T-helper 2 cell treated with Interferon-gamma antibody and Interleukin-4, amounts not matched to agents 5 μg/mL and 100 μg/mL, for 36 hours (primary cell): ENCODE data around the gene GDF10.

Source experiments
- DNase-seq: peaks from one replicate; pipeline ENCODE4 v3.0.0; 2021; ENCODE audit warnings: low spot score
- H3K27ac Mint-ChIP-seq: one replicate; pipeline ENCODE4 v1.8.0; 2021; ENCODE audit warnings: mild to moderate bottlenecking, mixed read lengths
- H3K27me3 Mint-ChIP-seq: one replicate; pipeline ENCODE4 v1.8.0; 2021; ENCODE audit warnings: low read depth, mixed read lengths
- H3K36me3 Mint-ChIP-seq: one replicate; pipeline ENCODE4 v1.8.0; 2021; ENCODE audit warnings: low read depth, mixed read lengths
- H3K4me1 Mint-ChIP-seq: one replicate; pipeline ENCODE4 v1.8.0; 2021; ENCODE audit warnings: low read depth, mixed read lengths
- H3K4me3 Mint-ChIP-seq: one replicate; pipeline ENCODE4 v1.8.0; 2022; ENCODE audit warnings: mild to moderate bottlenecking, moderate library complexity, mixed read lengths
- H3K9me3 Mint-ChIP-seq: one replicate; pipeline ENCODE4 v1.8.0; 2021; ENCODE audit warnings: mixed read lengths

The GDF10 gene

GRCh38 chr10:47333532-47333931 lies 33.5 kb downstream of the GDF10 start:
- H3K36me3 Mint-ChIP-seq, result no peaks in the 10 kb centered on the region
- H3K4me3 Mint-ChIP-seq, result no peak overlapping the region
- DNase-seq, result no peak
- no peaks in the 10 kb centered on the region for H3K4me1 Mint-ChIP-seq
- no peaks in the 10 kb centered on the region for H3K9me3 Mint-ChIP-seq
- H3K27ac Mint-ChIP-seq, result no peak overlapping the region
- H3K27me3 Mint-ChIP-seq, result peaks cover 22% of the 10 kb centered on the region

GRCh38 chr10:47334466-47335295 lies 34.7 kb downstream of the GDF10 start:
- Mint-ChIP-seq H3K27me3 (peaks cover 30% of the 10 kb centered on the region), H3K9me3 (no peaks in the 10 kb centered on the region), H3K4me1 (no peaks in the 10 kb centered on the region), H3K36me3 (no peaks in the 10 kb centered on the region), H3K4me3 (no peak overlapping the region), H3K27ac (no peak overlapping the region)
- no peak for DNase-seq

DNA sequence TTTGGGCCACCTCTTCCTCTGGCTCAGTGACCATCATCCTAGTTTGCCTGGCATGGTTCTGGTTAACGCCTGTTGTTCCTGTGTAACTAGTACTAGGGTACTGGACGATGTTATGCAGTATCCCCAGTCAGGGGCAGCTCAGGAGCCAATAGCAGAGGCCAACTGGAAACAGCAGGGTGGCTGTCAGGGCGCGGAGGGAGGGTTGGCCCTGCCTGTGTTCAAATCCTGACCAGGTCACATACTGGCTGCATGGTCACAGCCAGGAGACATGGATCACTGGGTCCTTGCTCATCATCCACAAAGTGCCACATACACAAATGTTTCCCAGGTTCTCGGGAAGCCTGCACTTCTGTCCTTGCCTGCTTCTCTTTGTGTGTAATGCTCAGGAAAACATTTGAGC lies 35.9 kb downstream of the GDF10 start:
- no peaks in the 10 kb centered on the region for H3K36me3 Mint-ChIP-seq
- no peaks in the 10 kb centered on the region for H3K4me1 Mint-ChIP-seq
- peaks cover 35% of the 10 kb centered on the region for H3K27me3 Mint-ChIP-seq
- no peak overlapping the region for H3K4me3 Mint-ChIP-seq
- H3K9me3 Mint-ChIP-seq, result no peaks in the 10 kb centered on the region
- no peak overlapping the region for H3K27ac Mint-ChIP-seq
- DNase-seq, result no peak

DNA sequence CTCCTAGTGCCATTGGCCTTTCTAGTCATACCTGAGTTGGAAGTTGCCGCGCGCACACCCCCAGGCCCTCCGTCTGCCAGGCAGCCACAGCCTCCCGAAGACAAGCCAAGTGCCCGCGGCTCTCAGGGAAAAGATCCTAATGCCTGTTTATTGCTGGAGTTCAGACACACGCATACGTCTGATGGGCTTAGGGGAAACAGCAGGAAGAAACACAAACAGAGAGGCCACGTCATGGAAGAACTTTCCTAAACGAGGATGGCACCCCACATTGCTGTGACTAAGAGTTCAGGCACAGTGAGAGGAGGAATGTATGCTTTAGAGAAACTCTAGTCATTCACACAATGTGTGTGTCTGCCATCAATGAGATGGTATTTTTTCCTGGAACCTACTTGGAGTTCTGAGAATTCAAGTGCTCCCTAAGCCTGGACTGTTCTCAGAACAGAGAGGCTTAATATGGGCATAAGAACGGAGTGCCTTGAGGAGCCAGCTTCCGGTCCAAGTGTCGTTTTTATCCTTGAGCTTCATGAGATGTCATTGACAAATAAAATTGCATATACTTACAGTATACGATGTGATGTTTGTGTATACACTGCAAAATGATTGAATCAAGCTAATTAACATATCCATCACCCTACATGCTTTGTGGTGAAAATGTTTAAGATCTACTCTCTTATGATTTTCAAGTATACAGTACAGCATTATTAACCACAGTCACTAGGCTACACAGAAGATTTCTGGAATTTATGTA lies 36.6 kb downstream of the GDF10 start:
- H3K36me3 Mint-ChIP-seq, result no peaks in the 10 kb centered on the region
- no peaks in the 10 kb centered on the region for H3K4me1 Mint-ChIP-seq
- H3K27me3 Mint-ChIP-seq, result peaks cover 35% of the 10 kb centered on the region
- no peaks in the 10 kb centered on the region for H3K9me3 Mint-ChIP-seq
- DNase-seq, result no peak
- peak overlapping the region; percentile 28 for H3K27ac Mint-ChIP-seq
- H3K4me3 Mint-ChIP-seq, result no peak overlapping the region

GRCh38 chr10:47337310-47337709 lies 37.3 kb downstream of the GDF10 start:
- Mint-ChIP-seq H3K27me3 (peaks cover 35% of the 10 kb centered on the region), H3K36me3 (no peaks in the 10 kb centered on the region), H3K9me3 (no peaks in the 10 kb centered on the region), H3K4me1 (no peaks in the 10 kb centered on the region), H3K27ac (no peak overlapping the region), H3K4me3 (no peak overlapping the region)
- no peak for DNase-seq

DNA sequence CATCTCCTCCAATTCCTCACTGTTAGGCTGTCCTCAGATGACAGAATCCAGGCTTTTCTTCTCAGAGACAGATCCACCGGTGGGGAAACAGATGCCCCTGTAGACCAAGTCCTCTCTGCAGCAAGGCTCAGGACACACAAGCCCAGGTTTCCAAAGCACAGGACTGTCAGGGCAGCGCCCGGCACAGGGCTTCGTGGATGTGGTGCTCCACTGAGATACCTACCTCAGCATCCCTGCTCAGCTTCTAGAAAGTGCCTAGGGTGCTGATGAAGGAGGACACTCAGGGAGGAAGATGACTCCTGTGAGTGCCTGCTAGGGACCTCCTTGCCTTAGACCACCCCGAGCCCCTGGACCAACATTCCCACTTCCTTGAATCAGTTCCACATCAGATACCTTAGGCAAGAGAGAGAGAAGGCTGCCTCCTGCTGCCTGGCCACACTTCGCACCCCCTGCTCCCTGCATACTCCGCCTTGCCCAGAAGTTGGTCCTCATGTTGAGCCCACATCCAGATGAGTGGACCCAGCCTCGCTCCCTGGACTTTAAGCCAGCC lies 39.3 kb downstream of the GDF10 start:
- Mint-ChIP-seq H3K27me3 (peaks cover 33% of the 10 kb centered on the region), H3K4me3 (no peak overlapping the region), H3K9me3 (no peaks in the 10 kb centered on the region), H3K4me1 (no peaks in the 10 kb centered on the region), H3K27ac (no peak overlapping the region), H3K36me3 (no peaks in the 10 kb centered on the region)
- no peak for DNase-seq

DNA sequence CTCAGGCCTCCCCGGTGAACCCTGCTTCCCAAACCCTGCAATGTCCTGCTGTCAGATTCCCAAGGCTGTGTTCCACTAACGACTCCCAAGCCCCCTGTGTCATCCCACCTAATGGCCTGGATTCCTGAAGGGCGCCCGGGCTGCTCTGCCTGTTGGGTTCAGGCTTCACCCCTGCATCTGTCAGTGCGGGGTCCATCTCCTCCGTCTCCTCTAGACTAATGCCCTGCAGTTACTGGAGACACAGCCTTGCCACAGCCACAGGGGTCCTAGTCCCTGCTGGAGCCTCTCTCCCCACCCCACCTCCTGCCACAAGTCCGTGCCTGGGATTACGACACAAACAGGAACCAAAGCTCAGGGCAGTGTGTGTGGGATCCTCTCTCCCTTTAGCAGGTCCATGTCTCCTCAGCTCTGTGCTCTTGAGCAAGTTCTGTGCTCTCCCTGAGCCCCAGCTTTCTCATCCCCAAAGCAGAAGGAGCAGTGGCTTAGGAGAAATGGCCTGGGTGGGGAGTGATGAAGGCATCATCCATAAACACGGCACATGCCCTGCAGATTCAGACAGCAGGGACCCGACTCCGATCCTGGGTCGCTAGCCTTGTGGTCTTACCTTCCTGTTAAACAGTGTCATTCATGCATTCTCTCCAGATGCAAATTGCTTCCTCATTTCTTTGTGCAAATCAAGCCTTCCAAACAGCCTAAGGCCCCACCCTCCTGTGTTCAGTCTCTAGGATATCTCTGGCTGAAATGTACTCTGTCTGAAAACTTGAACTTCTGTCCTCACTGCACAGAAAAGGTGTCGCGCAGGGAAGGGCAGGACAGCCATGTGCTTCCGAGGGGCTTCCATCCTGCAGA lies 40.0 kb downstream of the GDF10 start:
- DNase-seq, result no peak
- H3K36me3 Mint-ChIP-seq, result no peaks in the 10 kb centered on the region
- no peak overlapping the region for H3K27ac Mint-ChIP-seq
- H3K27me3 Mint-ChIP-seq, result peaks cover 29% of the 10 kb centered on the region
- H3K9me3 Mint-ChIP-seq, result no peaks in the 10 kb centered on the region
- no peak overlapping the region for H3K4me3 Mint-ChIP-seq
- no peaks in the 10 kb centered on the region for H3K4me1 Mint-ChIP-seq

- H3K9me3 Mint-ChIP-seq, result no peaks in the 10 kb centered on the region
- no peaks in the 10 kb centered on the region for H3K36me3 Mint-ChIP-seq
- peaks cover 30% of the 10 kb centered on the region for H3K27me3 Mint-ChIP-seq
- no peak overlapping the region for H3K4me3 Mint-ChIP-seq
- DNase-seq, result peak; percentile 53
- H3K4me1 Mint-ChIP-seq, result no peaks in the 10 kb centered on the region
- no peak overlapping the region for H3K27ac Mint-ChIP-seq
Measured at GRCh38 chr10:47340608-47341170, 40.7 kb downstream of the GDF10 start.

DNA sequence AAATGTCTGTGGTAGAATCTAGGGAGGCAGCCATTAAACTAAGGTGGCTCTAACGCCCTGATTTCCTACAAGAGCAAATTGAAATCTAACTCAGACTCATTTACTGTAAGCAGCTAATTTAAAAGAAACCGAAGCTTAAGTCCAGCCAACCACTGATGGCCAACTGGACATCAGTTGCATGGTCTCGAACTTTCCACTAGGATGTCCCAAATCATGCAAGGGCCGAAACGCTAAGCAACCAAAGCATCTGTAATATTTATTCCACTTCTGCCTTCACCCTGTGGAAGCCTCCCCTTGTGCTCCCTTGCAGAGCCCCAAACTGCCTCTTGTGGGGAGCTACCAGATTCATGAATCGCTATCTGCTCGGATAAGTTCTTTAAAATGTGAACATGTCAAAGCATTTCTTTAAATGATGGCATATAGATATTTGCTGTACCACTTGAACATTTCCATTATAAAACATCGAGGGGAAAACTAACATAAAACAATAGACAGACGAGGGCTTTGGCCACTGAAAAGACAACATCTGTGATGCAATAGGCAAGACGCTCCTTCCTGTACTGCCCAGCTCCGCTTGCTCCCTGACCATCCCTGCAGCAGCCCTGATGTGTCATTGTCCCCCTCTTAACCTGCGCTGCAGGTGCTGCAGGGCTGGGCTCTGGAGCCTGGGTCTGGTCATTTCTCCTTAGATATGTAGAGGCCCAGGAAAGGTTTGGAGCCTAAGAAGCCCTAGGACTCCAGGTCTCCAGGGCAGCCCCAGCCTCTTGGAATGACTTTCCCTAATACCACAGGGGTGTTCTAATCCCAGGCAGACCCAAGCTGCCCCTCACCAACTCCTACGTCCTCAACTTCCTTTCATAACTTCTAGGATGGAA lies 45.2 kb downstream of the GDF10 start:
- no peak overlapping the region for H3K27ac Mint-ChIP-seq
- no peak overlapping the region for H3K4me3 Mint-ChIP-seq
- H3K9me3 Mint-ChIP-seq, result no peaks in the 10 kb centered on the region
- no peaks in the 10 kb centered on the region for H3K4me1 Mint-ChIP-seq
- DNase-seq, result no peak
- peaks cover 8% of the 10 kb centered on the region for H3K27me3 Mint-ChIP-seq
- no peaks in the 10 kb centered on the region for H3K36me3 Mint-ChIP-seq

GRCh38 chr10:47346581-47347302 lies 46.7 kb downstream of the GDF10 start:
- Mint-ChIP-seq H3K27me3 (peaks cover 6% of the 10 kb centered on the region), H3K36me3 (no peaks in the 10 kb centered on the region)

DNA sequence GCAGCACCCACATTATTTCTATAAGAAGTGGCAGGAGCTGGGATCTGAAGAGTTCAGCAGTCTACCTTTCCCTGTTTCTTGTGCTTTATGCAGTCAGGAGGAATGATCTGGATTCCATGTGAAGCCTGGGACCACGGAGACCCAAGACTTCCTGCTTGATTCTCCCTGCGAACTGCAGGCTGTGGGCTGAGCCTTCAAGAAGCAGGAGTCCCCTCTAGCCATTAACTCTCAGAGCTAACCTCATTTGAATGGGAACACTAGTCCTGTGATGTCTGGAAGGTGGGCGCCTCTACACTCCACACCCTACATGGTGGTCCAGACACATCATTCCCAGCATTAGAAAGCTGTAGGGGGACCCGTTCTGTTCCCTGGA lies 47.3 kb downstream of the GDF10 start:
- no peak for DNase-seq
- no peak overlapping the region for H3K4me3 Mint-ChIP-seq
- no peaks in the 10 kb centered on the region for H3K36me3 Mint-ChIP-seq
- peaks cover 6% of the 10 kb centered on the region for H3K27me3 Mint-ChIP-seq
- no peak overlapping the region for H3K27ac Mint-ChIP-seq
- H3K4me1 Mint-ChIP-seq, result no peaks in the 10 kb centered on the region
- H3K9me3 Mint-ChIP-seq, result no peaks in the 10 kb centered on the region

More at GRCh38 chr10:47346581-47347302, 46.7 kb downstream of the GDF10 start:
- H3K9me3 Mint-ChIP-seq, result no peaks in the 10 kb centered on the region
- no peak for DNase-seq
- no peak overlapping the region for H3K27ac Mint-ChIP-seq
- no peak overlapping the region for H3K4me3 Mint-ChIP-seq
- H3K4me1 Mint-ChIP-seq, result no peaks in the 10 kb centered on the region

- Mint-ChIP-seq H3K36me3 (no peaks in the 10 kb centered on the region), H3K4me1 (no peaks in the 10 kb centered on the region), H3K4me3 (no peak within 1 kb of the TSS), H3K27ac (no peak within 1 kb of the TSS), H3K9me3 (no peaks in the 10 kb centered on the region), H3K27me3 (peaks cover 2% of the 10 kb centered on the region)
- no peak for DNase-seq
Measured at GRCh38 chr10:47348138-47348651, 48.2 kb downstream of the GDF10 start, which contains the start of gene RBP3. Gene RBP3 (plus strand): TSS chr10:47348363. CDS start chr10:47348485, 122 bp downstream.
